Neuronal stem cell (in vitro differentiated cells): Measurements from ENCODE around the gene FBXO11. TPM values are rescaled to one million over a fixed set of nuclear protein-coding genes. Genes with fewer than 3 reads are reported as not detected.

Experiments used
- DNase-seq: peaks from one replicate; pipeline ENCODE4 v3.0.0-alpha.2; 2013; ENCODE audit warnings: low spot score
- H2AFZ ChIP-seq: one replicate; pipeline ENCODE4 v1.6.1; 2013; ENCODE audit warnings: mild to moderate bottlenecking, low read length, inconsistent platforms
- H2AK5ac ChIP-seq: 2 replicates; pipeline ENCODE4 v1.6.1; 2013; ENCODE audit warnings: low read depth, mild to moderate bottlenecking, inconsistent platforms, low read length, moderate library complexity, mixed read lengths
- H2BK120ac ChIP-seq: 2 replicates; pipeline ENCODE4 v1.6.1; 2013; ENCODE audit warnings: low read depth, mild to moderate bottlenecking, inconsistent platforms, low read length, moderate library complexity, mixed read lengths
- H2BK12ac ChIP-seq: one replicate; pipeline ENCODE4 v1.6.1; 2013; ENCODE audit warnings: low read length, inconsistent platforms
- H2BK15ac ChIP-seq: 2 replicates; pipeline ENCODE4 v1.6.1; 2013; ENCODE audit warnings: mild to moderate bottlenecking, low read length, inconsistent platforms, mixed read lengths
- H2BK5ac ChIP-seq: one replicate; pipeline ENCODE4 v1.6.1; 2013; ENCODE audit warnings: inconsistent platforms, mild to moderate bottlenecking, low read length, moderate library complexity
- H3K14ac ChIP-seq: one replicate; pipeline ENCODE4 v1.6.1; 2013; ENCODE audit warnings: low read length, inconsistent platforms
- H3K18ac ChIP-seq: 2 replicates; pipeline ENCODE4 v1.6.1; 2013; ENCODE audit warnings: low read length, inconsistent platforms
- H3K23ac ChIP-seq: 2 replicates; pipeline ENCODE4 v1.6.1; 2013; ENCODE audit warnings: low read depth, mild to moderate bottlenecking, mixed read lengths, low read length, inconsistent platforms; ENCODE audit not compliant: poor library complexity
- H3K27ac ChIP-seq: replicated peaks from 3 replicates; pipeline ENCODE4 v1.5.1; 2013; ENCODE audit warnings: low read length, inconsistent platforms
- H3K27me3 ChIP-seq, 3 experiments: 2 replicates each; pipeline ENCODE4 v1.6.1; 2013; ENCODE audit warnings: low read length in 3 of 3, mild to moderate bottlenecking in 2 of 3, inconsistent platforms in 1 of 3, low read depth in 1 of 3, mixed read lengths in 1 of 3, moderate library complexity in 1 of 3; ENCODE audit not compliant: control insufficient read depth in 3 of 3, insufficient read depth in 3 of 3
- H3K36me3 ChIP-seq, 2 donors: replicated peaks in 1 of 2; 2 replicates each; pipeline ENCODE4 v1.6.1; 2013; ENCODE audit warnings: low read length in 2 of 2; ENCODE audit not compliant: control insufficient read depth in 2 of 2, insufficient read depth in 2 of 2
- H3K4ac ChIP-seq: 2 replicates; pipeline ENCODE4 v1.6.1; 2013; ENCODE audit warnings: inconsistent platforms, mild to moderate bottlenecking, low read length, moderate library complexity
- H3K4me1 ChIP-seq, 2 donors: 1 replicate in 1 of 2; 2 replicates in 1 of 2; pipeline ENCODE4 v1.6.1; 2013; ENCODE audit warnings: low read length in 2 of 2, low read depth in 1 of 2; ENCODE audit not compliant: control insufficient read depth in 2 of 2, insufficient read depth in 1 of 2
- H3K4me2 ChIP-seq: one replicate; pipeline ENCODE4 v1.6.1; 2013; ENCODE audit warnings: mild to moderate bottlenecking, low read length, inconsistent platforms; ENCODE audit not compliant: insufficient read depth, poor library complexity, severe bottlenecking
- H3K4me3 ChIP-seq, 2 donors: 2 replicates each; pipeline ENCODE4 v1.5.1; 2013; ENCODE audit warnings: low read length in 2 of 2, mild to moderate bottlenecking in 2 of 2, inconsistent platforms in 1 of 2, moderate library complexity in 1 of 2
- H3K79me1 ChIP-seq: one replicate; pipeline ENCODE4 v1.6.1; 2013; ENCODE audit warnings: low read depth, mild to moderate bottlenecking, inconsistent platforms, low read length, moderate library complexity
- H3K9ac ChIP-seq: one replicate; pipeline ENCODE4 v1.6.1; 2013; ENCODE audit warnings: mild to moderate bottlenecking, low read depth, low read length, inconsistent platforms; ENCODE audit not compliant: poor library complexity
- H3K9me3 ChIP-seq, 2 donors: replicated peaks in 1 of 2; 2 replicates each; pipeline versions ENCODE3 to v1.6.1; 2013; ENCODE audit warnings: low read length in 2 of 2, mild to moderate bottlenecking in 2 of 2, inconsistent platforms in 1 of 2, low read depth in 1 of 2, mixed read lengths in 1 of 2, moderate library complexity in 1 of 2; ENCODE audit not compliant: control insufficient read depth in 2 of 2, insufficient read depth in 1 of 2
- H4K8ac ChIP-seq: one replicate; pipeline ENCODE4 v1.6.1; 2013; ENCODE audit warnings: low read depth, mild to moderate bottlenecking, inconsistent platforms, low read length, moderate library complexity
- H4K91ac ChIP-seq: one replicate; pipeline ENCODE4 v1.6.1; 2013; ENCODE audit warnings: low read length, low read depth, mild to moderate bottlenecking, inconsistent platforms; ENCODE audit not compliant: poor library complexity
- WGBS, 2 donors: extraction: QIAGEN DNeasy Blood & Tissue Kit; methylation state at CpG; one replicate each; pipeline ENCODE4 v1.1.7; 2013; ENCODE audit warnings: missing lambda C conversion rate in 2 of 2, mixed read lengths in 1 of 2; ENCODE audit not compliant: insufficient read length in 2 of 2, insufficient replicate concordance in 1 of 2; ENCODE audit errors: extremely low coverage in 2 of 2; 5-methylcytosine and 5-hydroxymethylcytosine counted together
- polyA plus RNA-seq, 2 experiments: library from polyadenylated mRNA; stranded (reverse); fragments of 200-250 nt; gene quantifications; one replicate each; pipeline ENCODE4 v1.2.3, GENCODE V29; 2013

Gene FBXO11
- polyA plus RNA-seq (2013, experiment 1 of 2), result 44.2 TPM
- 43.9 TPM for polyA plus RNA-seq (2013, experiment 2 of 2)

DNA sequence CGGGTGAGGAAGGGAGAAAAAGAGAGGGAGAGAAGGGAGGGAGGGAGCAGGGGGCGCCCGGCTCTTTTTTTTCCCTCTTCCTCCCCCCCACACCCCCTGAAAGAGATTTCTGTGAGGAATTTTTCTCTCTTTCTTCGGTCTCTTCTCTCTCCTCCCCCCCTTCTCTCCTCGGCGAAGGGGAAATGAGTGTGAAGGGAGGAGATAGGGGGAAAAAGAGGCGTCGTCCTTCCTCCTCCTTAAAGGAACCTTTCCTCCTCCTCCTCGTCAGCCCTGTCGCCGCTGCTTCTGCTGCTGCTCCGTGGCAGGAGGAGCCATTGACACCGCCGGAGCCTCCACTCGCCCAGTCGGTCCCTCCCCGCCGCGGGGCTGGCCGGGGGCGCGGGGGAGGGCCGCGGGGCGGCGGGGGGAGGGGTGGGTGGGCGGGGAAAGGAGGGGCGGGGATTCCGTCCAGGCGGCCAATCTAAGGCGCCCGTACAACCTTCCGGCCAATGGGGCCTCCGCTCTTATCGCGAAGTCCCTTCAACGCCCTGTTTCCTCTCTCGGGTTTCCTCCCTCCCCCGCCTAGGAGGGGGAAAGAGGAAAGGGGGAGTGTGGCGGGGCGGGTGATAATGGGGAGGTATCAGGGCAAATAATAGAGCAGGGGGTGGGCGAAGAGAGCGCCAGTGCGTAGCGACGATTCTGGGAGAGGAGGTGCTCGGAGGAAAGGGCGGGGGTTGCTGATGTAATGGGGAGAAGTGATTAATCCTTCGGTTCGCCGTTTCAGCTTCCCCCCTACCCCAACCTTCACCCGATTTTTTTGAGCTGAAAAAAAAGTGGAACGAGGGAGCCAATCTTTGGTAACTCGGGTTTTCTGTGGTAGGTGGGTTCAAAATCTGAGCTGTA, at the start of gene FBXO11:
Gene FBXO11 (minus strand): TSS at position 342 of the 882 bp plus-strand sequence. CDS start 778 bp downstream, outside the sequence.
- H4K91ac ChIP-seq, result peak within 1 kb of the TSS; percentile 95
- peak within 1 kb of the TSS; percentile 100 for H3K9ac ChIP-seq
- peak within 1 kb of the TSS; percentile 43 for H4K8ac ChIP-seq
- peak within 1 kb of the TSS; percentile 95 for H3K4ac ChIP-seq
- peak within 1 kb of the TSS; percentile 54 for H3K4me2 ChIP-seq
- peak within 1 kb of the TSS; percentile 89 for H2AFZ ChIP-seq
- peak within 1 kb of the TSS; percentile 100 for H3K14ac ChIP-seq
- peak; percentile 95 for DNase-seq
- H3K23ac ChIP-seq, result peak within 1 kb of the TSS; percentile 98
- H3K9me3 ChIP-seq, result no peaks in the 10 kb centered on the region
- H3K4me1 ChIP-seq, result peaks cover 0 to 4% of the 10 kb centered on the region in 2 donors
- peak within 1 kb of the TSS; percentile 87 to 90 for H3K4me3 ChIP-seq
- no peaks in the 10 kb centered on the region for H3K27me3 ChIP-seq
- H3K79me1 ChIP-seq, result peaks cover 5% of the 10 kb centered on the region
- H3K27ac ChIP-seq, result peak within 1 kb of the TSS; percentile 100
- H2BK12ac ChIP-seq, result peak within 1 kb of the TSS; percentile 46
- peak within 1 kb of the TSS; percentile 99 for H2BK5ac ChIP-seq
- H2BK120ac ChIP-seq, result no peak within 1 kb of the TSS
- H3K18ac ChIP-seq, result peak within 1 kb of the TSS; percentile 100
- H3K36me3 ChIP-seq, result no peaks in the 10 kb centered on the region
- H2AK5ac ChIP-seq, result peak within 1 kb of the TSS; percentile 94
- peak within 1 kb of the TSS; percentile 67 for H2BK15ac ChIP-seq
- WGBS, 2 donors, result no CpG with 5 or more reads among the region's 54 CpGs

DNA sequence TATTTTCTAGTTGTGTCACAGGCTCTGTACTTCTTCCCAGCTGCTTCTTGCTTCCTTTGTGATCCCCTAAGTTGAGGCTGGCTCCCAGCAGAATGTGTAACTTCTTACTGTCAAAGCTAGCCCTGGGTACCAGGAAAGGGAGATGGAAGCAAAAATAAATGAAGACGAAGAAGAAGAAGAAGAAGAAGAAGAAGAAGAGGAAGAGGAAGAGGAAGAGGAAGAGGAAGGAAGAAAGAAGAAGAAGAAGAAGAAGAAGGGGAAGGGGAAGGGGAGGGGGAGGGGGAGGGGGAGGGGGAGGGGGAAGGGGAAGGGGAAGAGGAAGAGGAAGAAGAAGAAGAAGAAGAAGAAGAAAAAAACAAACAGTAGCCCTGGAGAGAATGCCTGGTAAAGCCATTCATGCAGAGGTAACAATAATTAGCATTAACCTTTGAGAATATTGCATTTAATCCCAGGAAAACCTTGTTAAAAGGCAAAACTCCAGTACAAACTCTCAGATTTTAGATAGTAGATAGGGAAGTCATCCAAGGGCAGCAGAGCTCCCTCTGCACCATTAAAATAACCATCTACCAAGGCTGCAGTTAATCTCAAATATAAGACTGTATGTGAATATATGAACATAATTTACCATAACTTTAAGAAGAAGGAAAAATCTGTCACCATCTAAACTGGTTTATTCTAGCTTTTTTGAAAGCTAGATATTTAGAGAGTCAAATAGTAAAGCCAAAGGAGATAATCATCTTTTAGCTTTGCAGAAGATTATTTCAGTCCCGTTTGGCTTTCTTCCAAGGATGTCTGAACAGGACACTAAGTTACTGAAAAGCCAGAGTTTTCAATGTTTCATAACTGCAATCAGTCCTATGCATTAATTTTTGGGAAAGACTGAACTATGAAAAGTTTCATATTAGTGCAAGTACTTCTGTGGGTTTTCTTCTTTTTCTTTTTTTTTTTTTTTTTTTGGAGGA, 44.3 kb upstream of the FBXO11 start:
- Histone ChIP-seq H3K4me3 (no peak overlapping the region), H3K18ac (no peak overlapping the region), H3K23ac (no peak overlapping the region), H2AFZ (no peak overlapping the region), H3K9ac (no peak overlapping the region), H2BK120ac (no peak overlapping the region), H2BK15ac (no peak overlapping the region), H2BK5ac (no peak overlapping the region), H3K4me1 (no peaks in the 10 kb centered on the region), H2AK5ac (no peak overlapping the region), H3K9me3 (no peaks in the 10 kb centered on the region), H3K27ac (no peak overlapping the region), H3K14ac (no peak overlapping the region), H3K36me3 (no peaks in the 10 kb centered on the region), H3K4ac (no peak overlapping the region), H4K8ac (no peak overlapping the region), H4K91ac (no peak overlapping the region), H3K27me3 (no peaks in the 10 kb centered on the region), H2BK12ac (no peak overlapping the region), H3K4me2 (no peak overlapping the region), H3K79me1 (no peaks in the 10 kb centered on the region)
- WGBS, 2 donors, result no CpG with 5 or more reads among the region's 2 CpGs
- no peak for DNase-seq

DNA sequence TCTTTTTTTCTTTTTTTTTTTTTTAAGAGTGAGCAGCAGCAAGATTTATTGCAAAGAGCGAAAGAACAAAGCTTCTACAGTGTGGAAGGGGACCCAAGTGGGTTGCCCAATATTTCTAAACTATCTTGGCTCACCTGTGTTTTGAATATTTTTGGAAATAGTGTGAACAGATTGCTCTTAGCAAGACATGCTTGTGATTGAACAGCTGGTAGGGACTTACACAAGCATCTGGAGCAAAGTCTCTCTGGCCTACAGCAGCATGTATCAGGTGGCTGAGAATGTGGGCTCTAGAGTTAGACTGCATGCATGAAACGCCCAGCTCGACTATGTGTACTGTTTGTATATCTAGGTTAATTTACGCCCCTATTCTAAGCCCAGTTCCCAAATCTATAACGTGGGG, 40.3 kb upstream of the FBXO11 start:
- Histone ChIP-seq H2BK5ac (no peak overlapping the region), H3K23ac (no peak overlapping the region), H2AK5ac (no peak overlapping the region), H3K18ac (no peak overlapping the region), H4K91ac (no peak overlapping the region), H3K27me3 (peaks cover 0 to 6% (median 0%) of the 10 kb centered on the region in 3 experiments), H3K4me1 (no peaks in the 10 kb centered on the region), H3K36me3 (no peaks in the 10 kb centered on the region), H3K9ac (no peak overlapping the region), H3K4ac (no peak overlapping the region), H3K79me1 (no peaks in the 10 kb centered on the region), H3K27ac (no peak overlapping the region), H2BK15ac (no peak overlapping the region), H2BK120ac (no peak overlapping the region), H2AFZ (no peak overlapping the region), H2BK12ac (no peak overlapping the region), H3K4me3 (no peak overlapping the region), H3K4me2 (no peak overlapping the region), H4K8ac (no peak overlapping the region), H3K9me3 (no peaks in the 10 kb centered on the region), H3K14ac (no peak overlapping the region)
- no CpG with 5 or more reads among the region's 5 CpGs for WGBS, 2 donors
- DNase-seq, result no peak
